H1 (cell line): ENCODE measurements around the gene NFAT5. TPM values are rescaled to one million over a fixed set of nuclear protein-coding genes. Genes with fewer than 3 reads are reported as not detected.

Experiments
- CTCF ChIA-PET: fragments of 300-600 bp; sonication (Branson Sonifier 250); formaldehyde crosslinking; loops from one replicate; lab custom pipeline; 2021; ENCODE audit not compliant: partially characterized antibody; lab: Charles Lee
- POLR2A ChIA-PET: fragments of 300-600 bp; sonication (Branson Sonifier 250); formaldehyde crosslinking; loops from one replicate; lab custom pipeline; 2021; ENCODE audit warnings: inconsistent platforms; ENCODE audit not compliant: partially characterized antibody; lab: Charles Lee
- DNase-seq, 2 experiments: peaks; one replicate each; pipeline versions ENCODE4 v3.0.0 to v3.0.0-alpha.2; 2010 to 2022; ENCODE audit warnings: low spot score in 2 of 2, low read depth in 1 of 2, mixed read lengths in 1 of 2
- FAIRE-seq: peaks from 2 replicates; lab custom pipeline; 2011; peaks lifted over from hg19 to GRCh38; lab: Jason Lieb, UNC
- H2AFZ ChIP-seq: 2 replicates; pipeline ENCODE4 v1.8.1; 2012; ENCODE audit warnings: low read length, inconsistent platforms
- H2AK5ac ChIP-seq: 2 replicates; pipeline ENCODE4 v1.6.1; 2013; ENCODE audit warnings: low read depth, low read length
- H2BK120ac ChIP-seq: replicated peaks from 2 replicates; pipeline ENCODE3; 2013; ENCODE audit warnings: low read depth, low read length, inconsistent platforms
- H2BK12ac ChIP-seq: 2 replicates; pipeline ENCODE4 v1.6.1; 2013; ENCODE audit warnings: low read depth, low read length
- H2BK15ac ChIP-seq: 2 replicates; pipeline ENCODE4 v1.6.1; 2013; ENCODE audit warnings: low read length
- H2BK20ac ChIP-seq: 2 replicates; pipeline ENCODE4 v1.6.1; 2013; ENCODE audit warnings: low read length
- H2BK5ac ChIP-seq: 2 replicates; pipeline ENCODE4 v1.6.1; 2013; ENCODE audit warnings: low read depth, low read length
- H3K14ac ChIP-seq: 2 replicates; pipeline ENCODE4 v1.6.1; 2013; ENCODE audit warnings: inconsistent platforms; ENCODE audit not compliant: insufficient read length
- H3K18ac ChIP-seq: 2 replicates; pipeline ENCODE4 v1.6.1; 2013; ENCODE audit warnings: low read length; ENCODE audit errors: extremely low read depth
- H3K23ac ChIP-seq: 2 replicates; pipeline ENCODE4 v1.6.1; 2013; ENCODE audit warnings: inconsistent platforms; ENCODE audit not compliant: insufficient read length
- H3K23me2 ChIP-seq: 2 replicates; pipeline ENCODE4 v1.6.1; 2013; ENCODE audit warnings: low read depth, low read length
- H3K27ac ChIP-seq: 2 replicates; pipeline ENCODE4 v1.6.1; 2011; ENCODE audit warnings: low read depth, low read length, inconsistent platforms
- H3K27me3 ChIP-seq, 4 experiments: replicated peaks in 1 of 4; 1 replicate in 1 of 4; 2 replicates in 3 of 4; pipeline versions ENCODE4 v1.6.1 to v1.8.1; 2011 to 2013; ENCODE audit warnings: low read length in 3 of 4, mild to moderate bottlenecking in 3 of 4, inconsistent platforms in 2 of 4, mixed read lengths in 2 of 4, moderate library complexity in 1 of 4; ENCODE audit not compliant: control insufficient read depth in 3 of 4, insufficient read depth in 3 of 4; ENCODE audit errors: extremely low read depth in 1 of 4
- H3K36me3 ChIP-seq, 4 experiments: 2 replicates each; pipeline versions ENCODE4 v1.6.1 to v1.8.1; 2011 to 2013; ENCODE audit warnings: mild to moderate bottlenecking in 4 of 4, low read length in 3 of 4, moderate library complexity in 2 of 4, control low read depth in 1 of 4, inconsistent platforms in 1 of 4; ENCODE audit not compliant: insufficient read depth in 4 of 4, control insufficient read depth in 2 of 4
- H3K4ac ChIP-seq: replicated peaks from 2 replicates; pipeline ENCODE3; 2013; ENCODE audit warnings: low read length, low read depth, mixed read lengths, inconsistent platforms; ENCODE audit not compliant: insufficient read length
- H3K4me1 ChIP-seq, 4 experiments: replicated peaks in 1 of 4; 1 replicate in 1 of 4; 2 replicates in 3 of 4; pipeline versions ENCODE4 v1.6.1 to v1.8.1; 2011 to 2013; ENCODE audit warnings: low read length in 3 of 4, inconsistent platforms in 2 of 4, mixed read lengths in 1 of 4; ENCODE audit not compliant: insufficient read depth in 4 of 4, control insufficient read depth in 3 of 4
- H3K4me2 ChIP-seq, 2 experiments: 2 replicates each; pipeline versions ENCODE4 v1.6.1 to v1.8.1; 2011 to 2013; ENCODE audit warnings: low read depth in 2 of 2, low read length in 2 of 2, control low read depth in 1 of 2, inconsistent platforms in 1 of 2, mild to moderate bottlenecking in 1 of 2; ENCODE audit not compliant: insufficient read depth in 1 of 2
- H3K4me3 ChIP-seq, 4 experiments: fragments of 200-600, 300-600 bp in 1 of 4; sonication (generic), shearing (Covaris generic), sonication (Bioruptor Twin) in 1 of 4; 2 replicates each; pipeline versions ENCODE4 v1.5.1 to v1.8.1; 2011 to 2016; ENCODE audit warnings: low read length in 4 of 4, low read depth in 3 of 4, control low read depth in 2 of 4, inconsistent platforms in 2 of 4, mild to moderate bottlenecking in 2 of 4, mixed read lengths in 1 of 4, moderate library complexity in 1 of 4; ENCODE audit not compliant: insufficient read depth in 2 of 4; ENCODE audit errors: extremely low read depth in 1 of 4
- H3K56ac ChIP-seq: replicated peaks from 2 replicates; pipeline ENCODE3; 2013; ENCODE audit warnings: low read depth, mild to moderate bottlenecking, mixed read lengths, low read length, inconsistent platforms; ENCODE audit not compliant: insufficient read length
- H3K79me1 ChIP-seq: 2 replicates; pipeline ENCODE4 v1.6.1; 2013; ENCODE audit warnings: low read depth, low read length, control low read depth
- H3K79me2 ChIP-seq, 2 experiments: 2 replicates each; pipeline versions ENCODE4 v1.6.1 to v1.8.1; 2012 to 2013; ENCODE audit warnings: low read length in 2 of 2, mild to moderate bottlenecking in 2 of 2, inconsistent platforms in 1 of 2; ENCODE audit not compliant: insufficient read depth in 2 of 2, control insufficient read depth in 1 of 2
- H3K9ac ChIP-seq, 4 experiments: replicated peaks in 1 of 4; 1 replicate in 1 of 4; 2 replicates in 3 of 4; pipeline versions ENCODE4 v1.6.1 to v1.8.1; 2011 to 2013; ENCODE audit warnings: low read depth in 3 of 4, low read length in 3 of 4, control low read depth in 2 of 4, mild to moderate bottlenecking in 2 of 4, moderate library complexity in 2 of 4, inconsistent platforms in 1 of 4; ENCODE audit errors: extremely low read depth in 1 of 4
- H3K9me3 ChIP-seq, 2 experiments: 2 replicates each; pipeline versions ENCODE4 v1.6.1 to v1.8.1; 2012 to 2013; ENCODE audit warnings: mild to moderate bottlenecking in 2 of 2, moderate library complexity in 2 of 2, control low read depth in 1 of 2, inconsistent platforms in 1 of 2, low read depth in 1 of 2, low read length in 1 of 2, mixed read lengths in 1 of 2; ENCODE audit not compliant: insufficient read depth in 2 of 2
- H4K20me1 ChIP-seq, 2 experiments: replicated peaks in 1 of 2; 2 replicates each; pipeline versions ENCODE3 to v1.8.1; 2011 to 2013; ENCODE audit warnings: inconsistent platforms in 2 of 2, low read length in 2 of 2, mild to moderate bottlenecking in 1 of 2; ENCODE audit not compliant: insufficient read depth in 2 of 2, control insufficient read depth in 1 of 2
- H4K5ac ChIP-seq: 2 replicates; pipeline ENCODE4 v1.6.1; 2013; ENCODE audit warnings: low read length, low read depth, mixed read lengths, inconsistent platforms; ENCODE audit not compliant: insufficient read length
- H4K8ac ChIP-seq: 2 replicates; pipeline ENCODE4 v1.8.0; 2013; ENCODE audit warnings: mild to moderate bottlenecking, moderate library complexity, low read length, inconsistent platforms; ENCODE audit not compliant: insufficient read depth; ENCODE audit errors: extremely low read depth
- H4K91ac ChIP-seq: replicated peaks from 2 replicates; pipeline ENCODE3; 2013; ENCODE audit warnings: low read length, mixed read lengths, inconsistent platforms; ENCODE audit not compliant: insufficient read length
- ATF2 ChIP-seq: IDR thresholded peaks from 2 replicates; pipeline ENCODE4 v1.6.1; 2012; ENCODE audit warnings: low read length, inconsistent platforms
- CTBP2 ChIP-seq: IDR thresholded peaks from 2 replicates; pipeline ENCODE4 v1.7.0; 2011; ENCODE audit warnings: borderline replicate concordance, mild to moderate bottlenecking, moderate library complexity, mixed read lengths, low read length; ENCODE audit not compliant: insufficient read depth, insufficient read length
- EZH2 ChIP-seq: fragments of 200-600 bp; sonication (generic); IDR thresholded peaks from 2 replicates; pipeline ENCODE4 v1.7.1; 2012; ENCODE audit warnings: low read depth, mild to moderate bottlenecking, moderate library complexity, low read length, inconsistent platforms; ENCODE audit not compliant: severe bottlenecking
- FOSL1 ChIP-seq: IDR thresholded peaks from 2 replicates; pipeline ENCODE4 v1.6.1; 2011; ENCODE audit warnings: mild to moderate bottlenecking, low read depth, low read length, moderate library complexity; ENCODE audit not compliant: insufficient read depth
- HDAC2 ChIP-seq, 2 experiments: fragments of 300-600 bp in 1 of 2; sonication (generic) in 1 of 2; IDR thresholded peaks; 2 replicates each; pipeline ENCODE4 v1.6.1; 2011 to 2012; ENCODE audit warnings: low read depth in 2 of 2, low read length in 2 of 2, mild to moderate bottlenecking in 2 of 2, moderate library complexity in 2 of 2, borderline replicate concordance in 1 of 2, inconsistent platforms in 1 of 2
- KDM5A ChIP-seq: fragments of 200-600 bp; IDR thresholded peaks from 2 replicates; pipeline ENCODE4 v1.7.1; 2012; ENCODE audit warnings: mild to moderate bottlenecking, low read length, inconsistent platforms, mixed read lengths
- NRF1 ChIP-seq: IDR thresholded peaks from 2 replicates; pipeline ENCODE4 v1.6.1; 2011; ENCODE audit warnings: mild to moderate bottlenecking, low read depth, low read length, improper control_type of control experiment
- POU5F1 ChIP-seq: IDR thresholded peaks from 2 replicates; pipeline ENCODE4 v1.6.1; 2011; ENCODE audit warnings: low read depth, mild to moderate bottlenecking, low read length, moderate library complexity
- TAF7 ChIP-seq: optimal IDR thresholded peaks from 2 replicates; pipeline ENCODE3; 2011; ENCODE audit warnings: low read depth, mild to moderate bottlenecking, inconsistent platforms, low read length, moderate library complexity, borderline replicate concordance
- WGBS, 2 experiments: shearing (Covaris generic) in 1 of 2; methylation state at CpG; one replicate each; pipeline versions ENCODE4 v1.1.6 to v1.1.7; 2013 to 2015; ENCODE audit warnings: low lambda C conversion rate in 2 of 2, mixed read lengths in 2 of 2, inconsistent platforms in 1 of 2, low coverage in 1 of 2, missing lambda C conversion rate in 1 of 2; ENCODE audit not compliant: insufficient replicate concordance in 2 of 2, insufficient coverage in 1 of 2, insufficient read length in 1 of 2; ENCODE audit errors: extremely low coverage in 1 of 2, missing lambda C conversion rate in 1 of 2; 5-methylcytosine and 5-hydroxymethylcytosine counted together
- polyA plus RNA-seq, 7 experiments: library from polyadenylated mRNA; depleted of rRNA in 3 of 7; stranded (reverse) in 5 of 7; unstranded in 2 of 7; fragments of >200 nt in 5 of 7; fragments of 200-250 nt in 2 of 7; gene quantifications; 1 replicate in 5 of 7; 2 replicates in 1 of 7; 4 replicates in 1 of 7; pipeline versions ENCODE4 v1.2.1 to v1.2.3, GENCODE V29; 2011 to 2013; ENCODE audit warnings: missing spikeins in 2 of 7, mixed read lengths in 2 of 7
- total RNA-seq: library from RNA; stranded (reverse); fragmentation: NEBNext Ultra II Directional; extraction: Animal tissue kit (Norgen Biotek cat#: 25700); gene quantifications from 2 replicates; pipeline ENCODE4 v1.2.1, GENCODE V29; 2021

The NFAT5 gene
- total and polyA plus RNA-seq, 2 of the 8 experiments (the other 6 are each of a cell fraction or from before 2014, with no cell fraction given) = 8.9 to 29.0 TPM

- Histone ChIP-seq H4K5ac (no peak overlapping the region), H3K18ac (no peak overlapping the region), H3K79me2 (no peaks in the 10 kb centered on the region), H4K8ac (no peak overlapping the region), H2BK15ac (no peak overlapping the region), H3K23me2 (no peaks in the 10 kb centered on the region; the same call in 1 of the 2 replicates), H2BK120ac (no peak overlapping the region), H3K23ac (no peak overlapping the region), H3K4me1 (peaks cover 0 to 6% (median 3%) of the 10 kb centered on the region in 4 experiments; a peak in 4 of 7 replicates), H3K27me3 (no peaks in the 10 kb centered on the region), H2BK12ac (peak overlapping the region; percentile 81; the same call in 1 of the 2 replicates), H3K56ac (no peak overlapping the region), H4K20me1 (no peaks in the 10 kb centered on the region), H2BK20ac (peak overlapping the region; percentile 86; the same call in 1 of the 2 replicates), H3K9me3 (no peaks in the 10 kb centered on the region), H3K27ac (no peak overlapping the region), H3K4me3 (no peak overlapping the region), H3K9ac (no peak overlapping the region), H2AK5ac (peak overlapping the region; percentile 49; the same call in 1 of the 2 replicates), H2AFZ (peak overlapping the region; percentile 78), H2BK5ac (peak overlapping the region; percentile 60), H3K14ac (no peak overlapping the region), H3K36me3 (no peaks in the 10 kb centered on the region), H3K4ac (no peak overlapping the region), H3K79me1 (no peaks in the 10 kb centered on the region), H3K4me2 (no peak overlapping the region), H4K91ac (no peak overlapping the region)
- DNase-seq (no peak), FAIRE-seq (no peak)
- ChIA-PET POLR2A (interaction anchor here (0.6 to 1.4 kb wide), 2 partner anchors 11 to 915 kb away, joined by 3 to 5 read pairs; no protein-coding TSS in a partner anchor), CTCF (interaction anchor here (0.7 to 1.3 kb wide), 2 partner anchors 10 to 13 kb away, joined by 5 to 6 read pairs; no protein-coding TSS in a partner anchor)
- WGBS, 2 experiments = 93% methylated on average over 11 of the region's 11 CpGs; no CpG with 5 or more reads in 1 of the 2 experiments
- TF ChIP-seq EZH2 (no peak), TAF7 (no peak), CTBP2 (no peak), KDM5A (no peak), ATF2 (no peak), FOSL1 (no peak), NRF1 (no peak), POU5F1 (no peak), HDAC2 (IDR thresholded peaks at IDR 0.05; ENCODE audit: borderline replicate concordance in 1 of 2, low read depth in 2 of 2, low read length in 2 of 2) (no peak)
These were observed 38.7 kb upstream of the NFAT5 start for GRCh38 chr16:69526831-69527655.
